GM19328 (cell line): ENCODE data around the gene FAN1.
A peak's percentile ranks its signal among the peaks of the same experiment; 100 is the strongest.
"Not testable (repeated sequence)": the region's sequence is repeated elsewhere in the genome, so short reads cannot be mapped to it uniquely, and the experiment has no call there.

Experiments used
- ATAC-seq: cut with Tn5 transposase; IDR thresholded peaks from one replicate; pipeline ENCODE4 v1.9.1; 2021; ENCODE audit warnings: mild to moderate bottlenecking, moderate library complexity; ENCODE audit not compliant: unreplicated experiment

Gene FAN1

GRCh38 chr15:30903497-30904187 is at the start of gene FAN1:
Gene FAN1, plus strand, starts transcription at chr15:30903915. Its CDS starts 749 bp downstream, at chr15:30904664.
- ATAC-seq = peak; percentile 82

GRCh38 chr15:30859091-30859874 is 44.4 kb upstream of the FAN1 start:
- no peak for ATAC-seq

DNA sequence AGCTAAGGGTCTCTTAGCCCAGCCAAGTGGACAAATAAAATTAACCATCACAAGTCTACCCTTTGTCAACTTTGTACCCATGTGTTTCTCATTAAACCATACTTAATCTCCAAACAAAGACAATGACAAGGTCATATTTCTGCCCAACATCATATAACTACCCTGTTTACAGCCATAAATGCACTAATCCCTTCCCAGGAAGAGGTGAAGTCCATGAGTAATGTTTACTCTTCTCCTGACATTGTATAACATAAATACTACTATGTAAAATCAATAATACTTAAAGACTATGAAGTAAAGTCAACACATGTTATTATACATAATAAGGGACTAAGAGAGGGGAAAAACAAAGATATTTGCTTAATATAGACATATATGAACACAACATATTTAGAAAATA is 38.5 kb upstream of the FAN1 start:
- no peak for ATAC-seq

DNA sequence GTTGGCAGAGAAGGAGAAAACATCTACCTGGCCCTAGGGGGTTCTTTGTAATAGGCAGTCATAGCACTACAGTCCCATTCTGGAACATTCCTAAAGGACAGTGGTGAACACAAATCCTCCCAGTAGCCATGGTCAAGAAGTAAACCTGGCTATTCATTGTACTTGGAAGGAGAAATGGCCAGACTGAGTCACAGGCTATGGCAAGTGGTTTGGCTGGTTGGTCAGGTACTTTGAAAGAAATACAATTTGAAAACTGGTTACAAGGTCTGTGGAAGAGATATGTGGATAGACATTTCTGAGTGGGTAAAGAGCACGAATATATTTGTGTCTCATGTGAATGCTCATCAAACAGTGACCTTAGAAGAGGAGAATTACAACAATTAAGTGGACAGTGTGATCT is 33.0 kb upstream of the FAN1 start:
- ATAC-seq = no peak

- ATAC-seq = no peak
These were observed 31.4 kb upstream of the FAN1 start for GRCh38 chr15:30872341-30872748.

DNA sequence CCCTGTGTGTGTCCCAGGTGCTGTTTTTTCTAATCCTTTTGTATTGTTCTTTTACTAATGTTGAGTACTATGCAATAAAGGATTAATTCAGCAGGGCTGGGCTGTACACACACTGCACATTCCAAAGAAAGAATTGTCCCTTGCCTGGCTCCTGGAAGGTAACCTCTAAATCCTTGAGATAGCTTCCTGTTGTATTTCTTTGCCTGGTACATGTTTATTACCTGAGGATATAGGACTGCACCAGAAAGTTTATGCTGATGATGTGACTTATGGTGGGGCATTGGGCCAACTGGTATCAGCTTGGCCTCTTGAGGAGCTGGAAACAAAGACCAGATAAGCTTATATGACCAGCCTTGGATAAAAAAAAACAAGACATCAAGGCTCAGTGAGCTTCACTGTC is 26.6 kb upstream of the FAN1 start:
- ATAC-seq = no peak

GRCh38 chr15:30878515-30878914 is 25.2 kb upstream of the FAN1 start:
- no peak for ATAC-seq

GRCh38 chr15:30882849-30883433 is 20.8 kb upstream of the FAN1 start:
- no peak for ATAC-seq

- ATAC-seq = not testable (repeated sequence)
These were observed 20.0 kb upstream of the FAN1 start for GRCh38 chr15:30883666-30884065.

GRCh38 chr15:30885814-30886213 is 17.9 kb upstream of the FAN1 start:
- ATAC-seq = no peak

DNA sequence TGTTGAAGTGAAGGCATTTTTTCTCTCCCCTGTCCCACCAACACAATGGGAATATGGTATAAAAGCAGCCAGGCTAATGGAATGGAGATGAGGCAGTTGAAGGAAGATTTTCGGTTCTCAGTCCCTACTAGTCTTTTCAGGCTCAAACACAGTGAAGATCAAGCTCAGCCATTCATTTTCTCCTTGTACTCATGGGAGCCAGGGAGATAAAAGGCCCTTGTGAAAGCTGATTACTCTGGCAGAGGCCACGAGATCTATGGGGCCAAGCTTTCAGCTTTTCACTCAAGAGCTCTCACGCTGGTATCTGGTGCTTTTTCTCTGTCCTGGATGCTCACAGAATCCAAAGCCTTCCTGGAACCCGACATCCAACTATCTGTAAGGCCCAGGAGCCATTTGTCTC is 14.5 kb upstream of the FAN1 start:
- no peak for ATAC-seq

- ATAC-seq = no peak
These were observed 8.1 kb upstream of the FAN1 start for GRCh38 chr15:30895461-30896210.

GRCh38 chr15:30896211-30896606 is 7.5 kb upstream of the FAN1 start:
- ATAC-seq = no peak

GRCh38 chr15:30901889-30902288 is 1.8 kb upstream of the FAN1 start:
- no peak for ATAC-seq

DNA sequence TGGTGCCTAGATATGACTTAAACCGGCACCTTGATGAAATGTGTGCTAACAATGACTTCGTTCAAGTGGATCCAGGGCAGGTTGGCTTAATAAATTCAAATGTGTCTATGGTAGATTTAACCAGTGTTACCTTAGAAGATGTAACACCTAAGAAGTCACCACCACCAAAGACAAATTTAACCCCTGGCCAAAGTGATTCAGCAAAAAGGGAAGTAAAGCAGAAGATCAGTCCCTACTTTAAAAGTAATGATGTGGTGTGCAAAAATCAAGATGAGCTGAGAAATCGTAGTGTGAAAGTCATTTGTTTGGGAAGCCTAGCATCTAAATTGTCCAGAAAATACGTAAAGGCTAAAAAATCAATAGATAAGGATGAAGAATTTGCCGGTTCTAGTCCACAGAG is 1.1 kb downstream of the FAN1 start:
- ATAC-seq = no peak

GRCh38 chr15:30905821-30906220 is 2.1 kb downstream of the FAN1 start:
- ATAC-seq = no peak

DNA sequence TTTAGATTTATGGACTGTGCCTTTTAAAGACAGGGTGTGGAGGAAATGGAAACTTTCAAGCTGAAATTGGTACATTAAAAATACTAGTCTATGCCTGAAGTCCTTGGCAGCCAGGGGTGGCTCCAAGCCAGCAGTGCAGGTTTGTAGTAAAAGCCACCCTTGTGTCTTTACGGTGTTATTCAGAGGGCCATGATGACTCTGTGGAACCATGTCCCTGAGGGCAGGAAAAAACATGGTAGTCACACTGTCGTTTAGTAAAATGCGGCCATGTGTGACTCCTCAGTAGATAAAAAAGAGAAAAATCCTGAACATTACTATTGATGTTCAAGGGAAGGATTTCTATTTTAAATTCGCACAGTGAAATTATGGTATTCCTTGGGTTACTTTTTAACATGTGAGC is 2.7 kb downstream of the FAN1 start:
- no peak for ATAC-seq

- ATAC-seq = no peak
These were observed 10.0 kb downstream of the FAN1 start for GRCh38 chr15:30913761-30914160.

DNA sequence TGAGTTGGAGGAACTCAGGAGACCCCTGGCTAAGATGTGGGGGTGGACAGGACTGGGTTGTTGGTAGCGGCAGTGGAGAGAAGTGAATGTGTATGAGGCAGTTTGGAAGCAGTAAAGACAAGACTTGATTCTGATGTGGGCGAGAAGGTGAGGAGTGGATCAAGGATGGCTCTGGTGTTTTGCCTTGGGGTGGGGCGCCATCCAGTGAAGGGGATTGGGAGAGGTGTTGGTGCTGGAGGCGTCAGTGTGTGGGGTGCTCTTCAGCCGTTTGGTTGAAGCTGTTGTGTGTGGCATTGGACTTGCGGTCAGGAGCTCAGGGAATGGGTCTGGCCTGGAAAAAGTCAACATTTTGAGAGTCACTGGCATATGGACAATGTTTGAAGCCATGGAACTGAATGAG is 13.3 kb downstream of the FAN1 start:
- no peak for ATAC-seq

DNA sequence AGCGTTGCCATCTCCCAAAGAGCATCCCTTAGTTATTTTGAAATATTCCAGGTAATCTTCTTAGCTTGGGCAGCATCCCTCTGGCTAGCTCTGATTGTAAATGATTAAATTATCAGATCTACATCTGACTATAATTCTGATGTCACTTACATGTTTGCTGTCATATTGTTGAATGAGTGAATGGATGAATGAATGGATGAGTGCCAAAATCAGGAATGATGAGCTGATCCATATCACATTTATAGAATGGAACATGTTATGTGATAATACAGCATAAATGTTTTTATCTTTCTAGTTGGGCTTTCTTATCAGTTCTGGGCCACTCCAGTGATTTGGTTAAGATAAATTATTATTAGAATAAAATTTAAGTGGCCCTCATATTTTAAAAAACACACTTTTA is 14.0 kb downstream of the FAN1 start:
- no peak for ATAC-seq

GRCh38 chr15:30918366-30918765 is 14.7 kb downstream of the FAN1 start:
- ATAC-seq = no peak
